Measurements from ENCODE around the gene PRKG1.

PRKG1 gene

DNA sequence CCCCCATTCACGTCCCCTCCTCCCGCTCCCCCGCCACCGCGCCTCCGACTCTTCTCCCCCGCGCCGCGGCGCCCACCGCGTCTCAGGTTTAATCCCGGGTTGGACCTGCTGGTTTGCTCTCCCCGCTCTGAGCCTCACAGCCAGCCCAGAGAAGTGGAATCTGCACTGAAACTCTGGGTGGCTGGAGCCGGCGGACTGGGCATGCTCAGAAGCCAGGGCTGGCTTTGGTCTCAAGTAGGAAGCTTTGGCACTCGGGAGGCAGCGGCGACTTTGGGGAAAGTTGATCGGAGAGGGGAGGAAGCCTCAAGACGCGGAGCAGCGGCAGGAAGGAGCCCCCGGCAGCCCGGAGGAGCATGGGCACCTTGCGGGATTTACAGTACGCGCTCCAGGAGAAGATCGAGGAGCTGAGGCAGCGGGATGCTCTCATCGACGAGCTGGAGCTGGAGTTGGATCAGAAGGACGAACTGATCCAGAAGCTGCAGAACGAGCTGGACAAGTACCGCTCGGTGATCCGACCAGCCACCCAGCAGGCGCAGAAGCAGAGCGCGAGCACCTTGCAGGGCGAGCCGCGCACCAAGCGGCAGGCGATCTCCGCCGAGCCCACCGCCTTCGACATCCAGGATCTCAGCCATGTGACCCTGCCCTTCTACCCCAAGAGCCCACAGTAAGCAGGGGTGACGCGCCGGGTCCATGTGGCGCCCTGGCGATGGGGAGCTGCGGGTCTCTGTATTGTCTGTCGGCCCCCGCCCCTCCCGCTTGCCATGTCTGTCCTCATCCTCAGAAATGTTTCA is at the start of gene PRKG1:
TSS of gene PRKG1 (plus strand) at position 250 of the 791 bp plus-strand sequence.
- peak; percentile 6 for DNase-seq
- Mint-ChIP-seq H3K4me1 (peaks cover 10% of the 10 kb centered on the region), H3K27ac (no peak within 1 kb of the TSS), H3K4me3 (peak within 1 kb of the TSS; percentile 77), H3K9me3 (no peaks in the 10 kb centered on the region), H3K36me3 (ENCODE audit: low read depth) (no peaks in the 10 kb centered on the region), H3K27me3 (peaks cover 50% of the 10 kb centered on the region)
- ATAC-seq: peak; percentile 33

DNA sequence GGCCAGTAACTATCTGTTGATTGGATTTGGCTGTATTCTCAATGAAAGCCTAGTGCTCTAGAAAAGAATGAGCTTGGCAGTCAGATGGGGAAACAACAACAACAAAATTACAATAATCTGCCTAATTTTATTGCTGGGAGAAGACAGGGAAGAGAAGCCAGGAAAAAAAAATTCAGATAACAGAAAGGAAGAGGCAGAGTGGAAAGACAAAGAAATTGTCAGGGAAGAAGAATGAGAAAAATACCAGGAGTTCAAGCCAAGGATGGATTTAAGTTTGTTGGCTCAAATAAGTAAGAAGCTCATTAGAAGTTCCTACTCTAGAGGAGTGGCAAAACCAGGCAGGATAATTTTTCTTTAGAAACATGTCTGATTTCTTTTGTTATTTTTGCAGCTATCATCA is 45.9 kb upstream of the PRKG1 start:
- DNase-seq (no peak), ATAC-seq (no peak)
- Mint-ChIP-seq H3K27ac (no peak overlapping the region), H3K27me3 (peaks cover 4% of the 10 kb centered on the region), H3K36me3 (ENCODE audit: low read depth) (no peaks in the 10 kb centered on the region), H3K9me3 (no peaks in the 10 kb centered on the region), H3K4me3 (no peak overlapping the region), H3K4me1 (no peaks in the 10 kb centered on the region)

DNA sequence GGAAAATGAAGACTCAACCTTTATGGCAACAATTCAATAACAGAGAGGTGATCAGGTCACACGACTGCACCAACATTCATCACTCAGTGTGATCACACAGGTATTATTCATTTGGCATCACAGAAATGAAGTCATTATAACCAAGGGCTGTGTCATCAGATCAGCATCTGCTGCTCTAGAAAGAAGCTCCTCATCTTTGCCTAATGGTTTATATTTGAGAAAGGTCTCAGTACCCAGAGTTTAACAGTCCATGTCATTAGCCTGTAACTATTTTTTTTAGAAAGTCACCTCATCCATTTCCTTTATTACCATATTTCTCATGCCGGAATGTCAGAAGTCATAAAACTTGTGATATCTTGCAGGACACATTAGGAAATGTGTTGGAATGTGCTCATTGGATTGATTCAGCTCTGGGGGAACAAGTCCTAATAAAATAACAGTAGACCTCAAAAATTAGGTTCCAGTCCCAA is 45.1 kb upstream of the PRKG1 start:
- peaks cover 4% of the 10 kb centered on the region for H3K27me3 Mint-ChIP-seq
- H3K4me1 Mint-ChIP-seq: no peaks in the 10 kb centered on the region
- no peak overlapping the region for H3K27ac Mint-ChIP-seq
- H3K36me3 Mint-ChIP-seq (ENCODE audit: low read depth): no peaks in the 10 kb centered on the region
- no peaks in the 10 kb centered on the region for H3K9me3 Mint-ChIP-seq
- DNase-seq: no peak
- no peak for ATAC-seq
- H3K4me3 Mint-ChIP-seq: no peak overlapping the region

DNA sequence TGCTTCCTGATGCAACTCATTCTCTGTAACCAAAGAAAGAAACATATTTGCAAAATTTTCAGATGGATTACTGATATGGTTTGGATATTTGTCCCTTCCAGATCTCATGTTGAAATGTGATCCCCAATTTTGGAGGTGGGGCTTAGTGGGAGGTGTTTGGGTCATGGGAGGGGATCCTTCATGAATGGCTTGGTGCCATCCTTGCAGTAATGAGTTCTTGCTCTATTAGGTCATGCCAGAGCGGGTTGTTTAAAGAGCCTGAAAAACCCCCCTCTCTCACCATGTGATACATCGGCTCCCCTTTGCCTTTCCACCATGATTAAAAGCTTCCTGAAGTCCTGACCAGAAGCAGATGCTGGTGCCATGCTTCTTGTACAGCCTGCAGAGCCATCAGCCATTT is 43.8 kb upstream of the PRKG1 start:
- peaks cover 6% of the 10 kb centered on the region for H3K27me3 Mint-ChIP-seq
- no peaks in the 10 kb centered on the region for H3K36me3 Mint-ChIP-seq (ENCODE audit: low read depth)
- H3K9me3 Mint-ChIP-seq: no peaks in the 10 kb centered on the region
- H3K4me3 Mint-ChIP-seq: no peak overlapping the region
- no peak for DNase-seq
- H3K4me1 Mint-ChIP-seq: no peaks in the 10 kb centered on the region
- no peak for ATAC-seq
- H3K27ac Mint-ChIP-seq: no peak overlapping the region

DNA sequence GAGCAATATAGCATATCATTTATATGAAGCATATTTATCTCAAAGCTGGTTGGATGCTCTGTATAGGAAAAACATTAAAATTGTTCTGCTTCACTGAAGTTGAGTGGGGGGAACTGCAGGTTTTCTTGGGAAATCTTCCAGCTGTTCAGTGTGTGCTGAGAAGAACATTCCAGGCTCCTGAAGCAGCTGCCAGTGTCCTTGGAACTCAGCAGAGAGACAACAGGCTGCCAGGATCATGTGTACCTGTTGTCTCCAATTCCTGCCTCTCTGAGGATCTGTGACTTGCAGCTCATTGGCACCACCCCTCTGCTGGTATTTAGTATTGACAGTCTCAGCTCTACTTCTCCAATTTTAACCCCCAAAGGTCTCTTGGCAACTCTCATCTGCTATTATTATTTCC is 42.3 kb upstream of the PRKG1 start:
- Mint-ChIP-seq H3K4me3 (no peak overlapping the region), H3K9me3 (no peaks in the 10 kb centered on the region), H3K27me3 (peaks cover 5% of the 10 kb centered on the region), H3K36me3 (ENCODE audit: low read depth) (no peaks in the 10 kb centered on the region), H3K27ac (no peak overlapping the region), H3K4me1 (no peaks in the 10 kb centered on the region)
- no peak for DNase-seq
- no peak for ATAC-seq

DNA sequence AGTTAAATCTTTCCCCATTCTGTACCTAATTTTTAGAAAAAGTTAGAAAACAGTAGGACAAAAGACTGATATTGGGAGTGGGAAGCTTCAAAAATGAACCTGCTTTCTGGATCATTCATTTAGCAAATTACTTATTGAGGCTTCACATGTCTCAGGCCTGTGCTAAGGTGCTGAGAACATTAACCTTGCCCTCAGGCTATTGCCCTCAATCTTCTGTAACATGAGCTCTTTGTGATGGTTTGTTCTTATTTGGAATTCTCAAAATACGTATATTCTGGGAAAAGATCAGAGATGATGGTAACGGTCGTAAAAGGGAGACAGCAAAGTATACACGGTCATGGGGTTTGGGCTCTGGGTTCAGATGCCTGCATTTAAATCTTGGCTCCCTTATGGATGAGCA is 39.5 kb upstream of the PRKG1 start:
- H3K27ac Mint-ChIP-seq: no peak overlapping the region
- ATAC-seq (no peak), DNase-seq (no peak)
- H3K4me1 Mint-ChIP-seq: no peaks in the 10 kb centered on the region
- no peaks in the 10 kb centered on the region for H3K36me3 Mint-ChIP-seq (ENCODE audit: low read depth)
- no peak overlapping the region for H3K4me3 Mint-ChIP-seq
- H3K9me3 Mint-ChIP-seq: no peaks in the 10 kb centered on the region
- H3K27me3 Mint-ChIP-seq: peaks cover 2% of the 10 kb centered on the region

DNA sequence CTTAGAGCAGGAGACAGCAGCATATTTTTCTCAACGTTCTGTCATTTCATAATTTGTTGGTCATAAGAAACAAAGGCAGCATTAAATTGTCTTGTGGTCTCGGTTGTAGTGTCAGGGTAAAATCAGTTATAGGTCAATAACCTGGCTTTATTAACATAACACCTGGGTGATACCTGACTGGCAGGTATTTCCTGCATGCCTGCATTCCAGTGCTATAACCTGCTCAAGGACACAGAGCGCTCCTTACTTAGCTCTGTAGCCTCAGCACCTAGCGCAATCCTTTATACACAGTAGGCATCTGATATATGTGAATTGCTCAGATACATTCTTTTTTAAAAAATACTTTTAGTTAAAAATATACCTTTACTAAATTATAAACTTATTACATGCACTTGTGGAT is 38.9 kb upstream of the PRKG1 start:
- no peak for ATAC-seq

DNA sequence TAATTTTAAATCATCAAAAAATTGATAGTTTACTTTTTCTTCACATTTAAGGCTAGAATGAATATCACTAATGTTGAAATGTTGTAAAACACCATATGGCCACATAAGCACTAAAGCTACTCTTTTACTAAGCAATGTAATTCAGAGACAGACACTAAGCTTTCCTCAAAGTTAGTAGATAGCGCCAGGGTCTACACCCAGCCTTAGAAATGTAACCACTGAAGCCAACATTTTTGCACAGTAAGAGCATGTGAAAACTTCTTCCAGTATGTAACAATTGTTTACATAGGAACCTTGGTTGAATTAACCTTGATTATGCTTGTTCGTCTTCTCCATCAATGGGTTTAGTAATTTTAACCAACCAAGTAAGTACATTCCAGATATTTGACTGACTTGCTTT is 28.4 kb upstream of the PRKG1 start:
- ATAC-seq (no peak), DNase-seq (no peak)
- Mint-ChIP-seq H3K27me3 (peaks cover 2% of the 10 kb centered on the region), H3K36me3 (ENCODE audit: low read depth) (no peaks in the 10 kb centered on the region), H3K4me1 (no peaks in the 10 kb centered on the region), H3K27ac (no peak overlapping the region), H3K4me3 (no peak overlapping the region), H3K9me3 (no peaks in the 10 kb centered on the region)

More for the DNA sequence above, 38.9 kb upstream of the PRKG1 start:
- H3K27me3 Mint-ChIP-seq: peaks cover 2% of the 10 kb centered on the region
- H3K36me3 Mint-ChIP-seq (ENCODE audit: low read depth): no peaks in the 10 kb centered on the region
- H3K4me1 Mint-ChIP-seq: no peaks in the 10 kb centered on the region
- no peak overlapping the region for H3K4me3 Mint-ChIP-seq
- no peak overlapping the region for H3K27ac Mint-ChIP-seq
- DNase-seq: no peak
- no peaks in the 10 kb centered on the region for H3K9me3 Mint-ChIP-seq

DNA sequence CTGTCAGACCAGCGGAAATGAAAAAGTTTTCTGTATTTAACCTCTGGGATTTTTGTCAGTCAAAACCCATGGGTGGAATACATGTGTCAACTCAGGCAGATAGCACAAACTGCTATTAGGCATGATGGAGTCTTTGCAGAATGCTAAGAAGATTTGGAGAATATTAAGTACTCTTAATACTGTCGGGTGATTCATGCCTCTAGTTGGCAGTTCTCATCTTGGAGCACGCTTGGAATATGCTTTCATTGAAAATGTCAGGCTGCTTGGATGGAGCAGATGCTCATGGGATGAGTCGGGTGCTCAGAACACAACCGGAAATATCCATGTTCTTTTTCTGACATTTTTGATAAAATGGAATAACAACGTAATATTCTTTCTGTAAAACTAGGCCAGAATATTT is 27.6 kb upstream of the PRKG1 start:
- ATAC-seq (no peak), DNase-seq (no peak)
- no peaks in the 10 kb centered on the region for H3K36me3 Mint-ChIP-seq (ENCODE audit: low read depth)
- H3K4me3 Mint-ChIP-seq: no peak overlapping the region
- H3K27me3 Mint-ChIP-seq: peaks cover 2% of the 10 kb centered on the region
- no peaks in the 10 kb centered on the region for H3K9me3 Mint-ChIP-seq
- no peaks in the 10 kb centered on the region for H3K4me1 Mint-ChIP-seq
- no peak overlapping the region for H3K27ac Mint-ChIP-seq

DNA sequence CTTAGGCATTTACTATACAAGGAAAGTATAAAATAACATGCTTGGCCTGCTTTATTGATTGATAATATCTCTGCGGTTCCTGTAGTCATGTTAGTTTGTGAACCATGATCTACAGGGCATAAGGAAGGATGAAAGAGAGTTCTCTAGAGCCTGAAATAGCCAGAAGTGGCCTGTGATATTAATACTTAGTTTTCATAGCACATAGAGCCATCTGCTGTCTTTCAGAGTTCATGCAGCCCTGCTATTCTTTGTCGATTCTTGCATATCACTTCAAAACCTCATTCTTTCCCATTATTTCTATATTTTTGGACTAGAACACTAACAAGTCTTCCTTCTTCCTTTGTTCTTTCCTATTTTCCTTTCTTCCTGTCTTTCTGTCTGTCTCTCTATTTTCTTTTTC is 26.4 kb upstream of the PRKG1 start:
- no peaks in the 10 kb centered on the region for H3K36me3 Mint-ChIP-seq (ENCODE audit: low read depth)
- H3K27me3 Mint-ChIP-seq: peaks cover 2% of the 10 kb centered on the region
- no peak overlapping the region for H3K4me3 Mint-ChIP-seq
- H3K9me3 Mint-ChIP-seq: no peaks in the 10 kb centered on the region
- ATAC-seq: no peak
- no peaks in the 10 kb centered on the region for H3K4me1 Mint-ChIP-seq
- no peak for DNase-seq
- no peak overlapping the region for H3K27ac Mint-ChIP-seq

DNA sequence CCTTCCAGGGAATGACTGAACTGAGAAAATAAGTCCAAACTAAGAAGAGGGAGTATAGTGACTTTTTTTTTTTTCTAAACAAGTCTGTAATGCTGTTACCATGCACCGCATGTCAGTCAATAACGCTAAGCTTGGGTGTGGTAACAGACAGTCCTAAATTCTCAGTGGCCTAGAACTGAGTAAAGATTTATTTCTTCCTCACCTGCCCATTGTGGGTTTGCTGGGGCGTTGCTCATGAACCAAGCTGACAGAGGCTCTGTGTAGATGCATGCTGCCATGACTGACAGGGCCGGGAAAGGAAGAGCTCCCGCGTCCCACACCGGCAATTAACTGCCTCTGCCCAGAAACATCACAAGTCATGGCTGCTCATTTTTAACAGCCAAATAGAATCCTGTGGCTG is 25.5 kb upstream of the PRKG1 start:
- Mint-ChIP-seq H3K27me3 (peaks cover 2% of the 10 kb centered on the region), H3K4me1 (no peaks in the 10 kb centered on the region), H3K4me3 (no peak overlapping the region), H3K36me3 (ENCODE audit: low read depth) (no peaks in the 10 kb centered on the region), H3K9me3 (no peaks in the 10 kb centered on the region), H3K27ac (no peak overlapping the region)
- no peak for ATAC-seq
- DNase-seq: no peak

DNA sequence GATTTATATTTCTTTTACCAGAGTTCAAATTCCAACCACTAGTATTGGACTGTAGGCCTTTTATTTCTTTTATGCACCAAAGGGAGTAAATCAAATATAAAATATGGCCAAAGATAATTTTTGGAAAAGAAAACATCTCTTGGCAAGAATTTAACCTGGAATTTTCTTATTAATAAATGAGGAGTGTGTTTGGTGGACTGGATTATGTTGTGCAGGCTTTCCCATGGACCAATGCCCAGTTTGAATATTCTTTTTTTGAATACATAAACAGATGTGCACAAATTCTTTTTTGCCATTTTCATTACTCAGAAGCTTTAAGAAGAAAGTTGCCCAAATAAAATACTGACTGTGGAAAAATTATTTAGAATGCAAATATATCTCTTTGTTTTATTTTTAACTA is 22.1 kb upstream of the PRKG1 start:
- Mint-ChIP-seq H3K4me3 (no peak overlapping the region), H3K36me3 (ENCODE audit: low read depth) (no peaks in the 10 kb centered on the region), H3K27ac (no peak overlapping the region), H3K9me3 (no peaks in the 10 kb centered on the region), H3K27me3 (peaks cover 4% of the 10 kb centered on the region), H3K4me1 (no peaks in the 10 kb centered on the region)
- ATAC-seq (no peak), DNase-seq (no peak)

DNA sequence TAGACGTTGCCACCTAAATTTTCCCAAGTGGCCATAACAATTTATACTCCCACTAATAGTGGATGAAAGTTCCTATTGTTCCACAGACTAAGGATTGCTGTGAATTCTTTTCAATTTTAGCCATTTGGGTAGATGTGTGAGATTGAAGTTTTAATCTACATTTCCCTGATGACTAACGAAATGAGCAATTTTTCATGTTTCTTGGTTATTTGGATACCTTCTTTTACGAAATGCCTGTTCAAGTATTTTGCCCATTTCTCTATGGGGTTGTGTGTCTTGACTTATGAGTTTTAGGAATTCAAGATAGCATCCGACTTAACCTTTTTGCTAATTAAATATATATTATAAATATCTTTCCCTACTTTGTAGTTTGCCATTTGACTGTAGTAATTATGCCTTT is 16.4 kb upstream of the PRKG1 start:
- Mint-ChIP-seq H3K27me3 (peaks cover 2% of the 10 kb centered on the region), H3K4me3 (no peak overlapping the region), H3K36me3 (ENCODE audit: low read depth) (no peaks in the 10 kb centered on the region), H3K9me3 (peaks cover 6% of the 10 kb centered on the region), H3K27ac (no peak overlapping the region), H3K4me1 (no peaks in the 10 kb centered on the region)
- DNase-seq (no peak), ATAC-seq (no peak)

DNA sequence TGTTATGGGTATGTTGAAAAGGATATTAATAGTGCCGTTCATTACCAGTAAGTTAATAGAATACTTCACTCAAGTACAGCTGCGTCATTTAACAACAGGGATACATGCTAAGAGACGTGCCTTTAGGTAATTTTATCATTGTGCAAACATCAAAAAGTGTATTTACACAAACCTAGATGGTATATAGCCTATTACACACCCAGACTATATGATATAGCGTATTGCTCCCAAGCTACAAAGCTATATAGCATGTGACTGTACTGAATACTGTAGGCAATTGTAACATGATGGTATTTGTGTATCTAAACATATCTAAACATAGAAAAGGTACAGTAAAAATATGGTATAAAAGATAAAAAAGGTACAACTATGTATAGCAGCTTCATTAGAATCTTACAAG is 11.1 kb upstream of the PRKG1 start:
- H3K9me3 Mint-ChIP-seq: peaks cover 6% of the 10 kb centered on the region
- H3K4me1 Mint-ChIP-seq: no peaks in the 10 kb centered on the region

DNA sequence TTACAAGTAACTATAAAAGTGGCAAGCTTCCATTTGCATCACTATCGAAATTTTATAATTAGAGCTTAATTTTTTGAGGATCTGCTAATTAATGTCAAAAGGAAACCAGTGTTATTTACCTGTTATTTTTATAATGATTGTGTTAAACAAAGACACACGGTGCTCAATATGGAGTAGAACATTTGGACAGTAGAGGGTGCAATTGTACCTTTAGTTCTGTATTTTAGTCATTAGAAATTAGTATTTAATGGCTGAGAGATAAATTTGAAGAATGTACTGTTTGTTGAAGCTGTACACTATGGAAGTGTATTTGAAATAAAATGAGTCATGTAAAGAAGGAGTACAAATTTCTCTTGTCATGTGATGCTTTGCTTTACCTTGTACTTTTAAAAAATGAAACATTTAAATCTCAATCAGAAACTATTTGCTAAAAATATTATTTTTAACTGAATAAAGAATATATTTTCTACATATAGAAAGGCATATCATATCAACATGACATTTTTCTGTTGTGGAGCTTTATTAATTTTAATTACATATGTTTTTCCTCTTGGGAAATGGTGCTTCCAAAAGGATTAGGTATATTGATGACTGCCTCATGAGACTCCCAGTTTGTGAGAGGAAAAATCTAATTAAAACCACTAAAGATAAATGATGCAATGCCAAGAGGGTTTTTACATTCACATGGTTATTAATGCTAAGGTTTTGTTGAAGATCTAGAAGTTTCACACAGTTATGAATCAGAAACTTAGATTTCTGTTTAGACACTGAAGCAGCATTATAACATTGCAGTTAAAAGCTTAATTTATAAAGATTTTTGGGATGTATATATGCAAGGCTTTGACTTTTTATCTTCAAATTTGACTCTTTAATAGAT is 10.4 kb upstream of the PRKG1 start:
- H3K9me3 Mint-ChIP-seq: no peaks in the 10 kb centered on the region
- H3K4me3 Mint-ChIP-seq: no peak overlapping the region
- H3K36me3 Mint-ChIP-seq (ENCODE audit: low read depth): no peaks in the 10 kb centered on the region
- H3K27ac Mint-ChIP-seq: no peak overlapping the region
- ATAC-seq (no peak), DNase-seq (no peak)
- no peaks in the 10 kb centered on the region for H3K4me1 Mint-ChIP-seq
- no peaks in the 10 kb centered on the region for H3K27me3 Mint-ChIP-seq

More for the DNA sequence above, 11.1 kb upstream of the PRKG1 start:
- no peak for DNase-seq
- H3K27me3 Mint-ChIP-seq: no peaks in the 10 kb centered on the region
- no peak overlapping the region for H3K27ac Mint-ChIP-seq
- H3K36me3 Mint-ChIP-seq (ENCODE audit: low read depth): no peaks in the 10 kb centered on the region
- ATAC-seq: no peak
- no peak overlapping the region for H3K4me3 Mint-ChIP-seq

Data from activated naive CD8-positive, alpha-beta T cell treated with anti-CD3 and anti-CD28 coated beads, Interleukin-2, amount 50 U/mL, for 24 hours (primary cell).